CD14-positive monocyte (primary cell): Measurements from ENCODE around the gene MORN1. TPM values are rescaled to one million over a fixed set of nuclear protein-coding genes. Genes with fewer than 3 reads are reported as not detected.

Source experiments
- DNase-seq, 3 donors: peaks; one replicate each; pipeline ENCODE4 v3.0.0-alpha.2; 2011 to 2022
- H2AFZ ChIP-seq: 2 replicates; pipeline ENCODE4 v1.6.0; 2012; ENCODE audit warnings: mild to moderate bottlenecking, low read depth, low read length, inconsistent platforms; ENCODE audit not compliant: insufficient read depth, poor library complexity, severe bottlenecking
- H3K27ac ChIP-seq, 2 donors: 1 replicate in 1 of 2; 2 replicates in 1 of 2; pipeline ENCODE4 v1.5.1; 2012 to 2013; ENCODE audit warnings: low read length in 2 of 2, control low read depth in 1 of 2, inconsistent platforms in 1 of 2, low read depth in 1 of 2, mild to moderate bottlenecking in 1 of 2
- H3K27me3 ChIP-seq, 2 donors: one replicate each; pipeline versions ENCODE4 v1.6.0 to v1.6.1; 2011 to 2013; ENCODE audit warnings: low read length in 2 of 2; ENCODE audit not compliant: control insufficient read depth in 2 of 2, insufficient read depth in 2 of 2
- H3K36me3 ChIP-seq, 2 donors: replicated peaks in 1 of 2; 1 replicate in 1 of 2; 2 replicates in 1 of 2; pipeline versions ENCODE4 v1.5.1 to v1.6.1; 2012 to 2013; ENCODE audit warnings: low read length in 2 of 2, control low read depth in 1 of 2, inconsistent platforms in 1 of 2, mild to moderate bottlenecking in 1 of 2; ENCODE audit not compliant: insufficient read depth in 2 of 2, control insufficient read depth in 1 of 2
- H3K4me1 ChIP-seq, 2 donors: 1 replicate in 1 of 2; 2 replicates in 1 of 2; pipeline versions ENCODE4 v1.5.1 to v1.6.1; 2012 to 2013; ENCODE audit warnings: low read length in 2 of 2, control low read depth in 1 of 2, inconsistent platforms in 1 of 2, mild to moderate bottlenecking in 1 of 2, moderate library complexity in 1 of 2; ENCODE audit not compliant: insufficient read depth in 2 of 2, control insufficient read depth in 1 of 2
- H3K4me2 ChIP-seq: replicated peaks from 2 replicates; pipeline ENCODE3; 2012; ENCODE audit warnings: low read length, moderate library complexity, mild to moderate bottlenecking; ENCODE audit not compliant: poor library complexity, severe bottlenecking; ENCODE audit errors: extremely low read depth
- H3K4me3 ChIP-seq, 3 experiments: fragments of 200-600 bp in 1 of 3; sonication (generic) in 1 of 3; replicated peaks in 1 of 3; 1 replicate in 2 of 3; 2 replicates in 1 of 3; pipeline ENCODE4 v1.5.1; 2011 to 2013; ENCODE audit warnings: low read length in 3 of 3, mild to moderate bottlenecking in 3 of 3, control low read depth in 2 of 3, low read depth in 2 of 3, inconsistent platforms in 1 of 3, moderate library complexity in 1 of 3
- H3K79me2 ChIP-seq: 2 replicates; pipeline ENCODE4 v1.6.0; 2012; ENCODE audit warnings: mild to moderate bottlenecking, control low read depth, inconsistent platforms, low read length, moderate library complexity; ENCODE audit not compliant: insufficient read depth
- H3K9ac ChIP-seq: 2 replicates; pipeline ENCODE4 v1.6.0; 2017; ENCODE audit warnings: low read length, mild to moderate bottlenecking; ENCODE audit not compliant: insufficient read depth, poor library complexity, severe bottlenecking
- H3K9me3 ChIP-seq, 2 donors: replicated peaks in 1 of 2; 1 replicate in 1 of 2; 2 replicates in 1 of 2; pipeline versions ENCODE4 v1.5.1 to v1.6.1; 2012 to 2013; ENCODE audit warnings: low read length in 2 of 2, control low read depth in 1 of 2; ENCODE audit not compliant: control insufficient read depth in 1 of 2, insufficient read depth in 1 of 2
- H4K20me1 ChIP-seq: 2 replicates; pipeline ENCODE4 v1.6.0; 2012; ENCODE audit warnings: mild to moderate bottlenecking, low read length, control low read depth, moderate library complexity; ENCODE audit not compliant: insufficient read depth
- H3K27ac Mint-ChIP-seq, 7 donors: one replicate each; pipeline ENCODE4 v1.8.0; 2020; ENCODE audit warnings: mild to moderate bottlenecking in 7 of 7, mixed read lengths in 7 of 7, moderate library complexity in 6 of 7, inconsistent platforms in 2 of 7
- H3K27me3 Mint-ChIP-seq, 3 donors: one replicate each; pipeline ENCODE4 v1.8.0; 2021 to 2022; ENCODE audit warnings: low read depth in 3 of 3, mild to moderate bottlenecking in 3 of 3, mixed read lengths in 3 of 3, moderate library complexity in 3 of 3, inconsistent platforms in 1 of 3
- H3K36me3 Mint-ChIP-seq, 2 donors: one replicate each; pipeline ENCODE4 v1.8.0; 2020; ENCODE audit warnings: mixed read lengths in 2 of 2, inconsistent platforms in 1 of 2, mild to moderate bottlenecking in 1 of 2
- H3K4me1 Mint-ChIP-seq: one replicate; pipeline ENCODE4 v1.8.0; 2020; ENCODE audit warnings: mild to moderate bottlenecking, mixed read lengths
- H3K4me3 Mint-ChIP-seq, 2 donors: one replicate each; pipeline ENCODE4 v1.8.0; 2020; ENCODE audit warnings: mild to moderate bottlenecking in 2 of 2, mixed read lengths in 2 of 2, moderate library complexity in 1 of 2
- H3K9me3 Mint-ChIP-seq, 7 donors: one replicate each; pipeline ENCODE4 v1.8.0; 2020 to 2022; ENCODE audit warnings: mixed read lengths in 7 of 7, mild to moderate bottlenecking in 6 of 7, moderate library complexity in 6 of 7, inconsistent platforms in 2 of 7
- WGBS: methylation state at CpG from one replicate; pipeline ENCODE4 v1.1.5; 2013; ENCODE audit warnings: missing lambda C conversion rate; ENCODE audit not compliant: insufficient coverage; 5-methylcytosine and 5-hydroxymethylcytosine counted together
- intact Hi-C, 2 donors: fragments of 100-400 bp; cut with micrococcal nuclease; formaldehyde crosslinking; loops; one replicate each; pipeline versions ENCODE4 v1.15.0 to v1.15.1; 2023
- polyA plus RNA-seq, 3 donors: library from polyadenylated mRNA; depleted of rRNA in 1 of 3; unstranded in 2 of 3; stranded (reverse) in 1 of 3; fragments of 300-500 nt in 2 of 3; fragments of >200 nt in 1 of 3; fragmentation: Illumina TruSeq in 2 of 3; gene quantifications; 1 replicate in 2 of 3; 2 replicates in 1 of 3; pipeline ENCODE4 v1.2.3, GENCODE V29; 2012 to 2021
- TF ChIP-seq, protein P1 (sequence below): fragments of 200-600 bp; IDR thresholded peaks from one replicate; pipeline ENCODE4 v1.8.0; 2022; ENCODE audit warnings: antibody characterized with exemption, mild to moderate bottlenecking

Gene MORN1
- polyA plus RNA-seq, 3 donors: 1.5 to 3.0 (median 1.7) TPM

DNA sequence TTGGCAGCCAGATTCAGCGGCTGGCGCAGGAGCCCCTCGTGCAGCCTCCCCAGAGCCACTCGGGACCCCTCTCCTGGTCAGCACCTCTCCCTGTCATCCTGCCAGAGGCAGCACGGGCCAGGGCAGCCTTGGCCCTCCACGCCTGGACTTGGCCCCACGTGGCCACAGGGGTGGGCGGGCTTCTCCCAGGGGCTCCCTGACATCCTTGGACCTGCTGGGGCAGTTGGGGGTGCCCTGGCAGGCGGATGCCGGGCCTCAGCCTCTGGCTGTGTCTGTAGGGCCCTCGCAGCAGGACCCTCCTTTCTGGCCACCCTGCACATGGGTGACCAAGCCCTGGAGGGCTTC lies 60.2 kb downstream of the MORN1 start:
- H3K9ac ChIP-seq: no peak overlapping the region
- H3K36me3 ChIP-seq: no peaks in the 10 kb centered on the region
- no peak overlapping the region for H3K27ac ChIP-seq
- H3K9me3 Mint-ChIP-seq: peaks cover 0 to 2% (median 0%) of the 10 kb centered on the region in 7 donors
- H3K79me2 ChIP-seq: no peaks in the 10 kb centered on the region
- TF ChIP-seq, protein P1, sequence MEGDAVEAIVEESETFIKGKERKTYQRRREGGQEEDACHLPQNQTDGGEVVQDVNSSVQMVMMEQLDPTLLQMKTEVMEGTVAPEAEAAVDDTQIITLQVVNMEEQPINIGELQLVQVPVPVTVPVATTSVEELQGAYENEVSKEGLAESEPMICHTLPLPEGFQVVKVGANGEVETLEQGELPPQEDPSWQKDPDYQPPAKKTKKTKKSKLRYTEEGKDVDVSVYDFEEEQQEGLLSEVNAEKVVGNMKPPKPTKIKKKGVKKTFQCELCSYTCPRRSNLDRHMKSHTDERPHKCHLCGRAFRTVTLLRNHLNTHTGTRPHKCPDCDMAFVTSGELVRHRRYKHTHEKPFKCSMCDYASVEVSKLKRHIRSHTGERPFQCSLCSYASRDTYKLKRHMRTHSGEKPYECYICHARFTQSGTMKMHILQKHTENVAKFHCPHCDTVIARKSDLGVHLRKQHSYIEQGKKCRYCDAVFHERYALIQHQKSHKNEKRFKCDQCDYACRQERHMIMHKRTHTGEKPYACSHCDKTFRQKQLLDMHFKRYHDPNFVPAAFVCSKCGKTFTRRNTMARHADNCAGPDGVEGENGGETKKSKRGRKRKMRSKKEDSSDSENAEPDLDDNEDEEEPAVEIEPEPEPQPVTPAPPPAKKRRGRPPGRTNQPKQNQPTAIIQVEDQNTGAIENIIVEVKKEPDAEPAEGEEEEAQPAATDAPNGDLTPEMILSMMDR: no peak
- H4K20me1 ChIP-seq: no peaks in the 10 kb centered on the region
- H2AFZ ChIP-seq: no peak overlapping the region
- intact Hi-C loops: no loop called here
- no peak overlapping the region for H3K4me3 Mint-ChIP-seq
- no peaks in the 10 kb centered on the region for H3K36me3 Mint-ChIP-seq
- H3K4me2 ChIP-seq: no peak overlapping the region
- peaks cover 3 to 16% (median 4%) of the 10 kb centered on the region in 3 donors for H3K27me3 Mint-ChIP-seq
- no peak overlapping the region for H3K4me3 ChIP-seq
- no peak for DNase-seq
- H3K4me1 Mint-ChIP-seq: no peaks in the 10 kb centered on the region
- H3K4me1 ChIP-seq: no peaks in the 10 kb centered on the region
- 94% methylated on average over 11 of the region's 11 CpGs for WGBS
- H3K9me3 ChIP-seq: no peaks in the 10 kb centered on the region
- no peak overlapping the region for H3K27ac Mint-ChIP-seq
- H3K27me3 ChIP-seq: no peaks in the 10 kb centered on the region

DNA sequence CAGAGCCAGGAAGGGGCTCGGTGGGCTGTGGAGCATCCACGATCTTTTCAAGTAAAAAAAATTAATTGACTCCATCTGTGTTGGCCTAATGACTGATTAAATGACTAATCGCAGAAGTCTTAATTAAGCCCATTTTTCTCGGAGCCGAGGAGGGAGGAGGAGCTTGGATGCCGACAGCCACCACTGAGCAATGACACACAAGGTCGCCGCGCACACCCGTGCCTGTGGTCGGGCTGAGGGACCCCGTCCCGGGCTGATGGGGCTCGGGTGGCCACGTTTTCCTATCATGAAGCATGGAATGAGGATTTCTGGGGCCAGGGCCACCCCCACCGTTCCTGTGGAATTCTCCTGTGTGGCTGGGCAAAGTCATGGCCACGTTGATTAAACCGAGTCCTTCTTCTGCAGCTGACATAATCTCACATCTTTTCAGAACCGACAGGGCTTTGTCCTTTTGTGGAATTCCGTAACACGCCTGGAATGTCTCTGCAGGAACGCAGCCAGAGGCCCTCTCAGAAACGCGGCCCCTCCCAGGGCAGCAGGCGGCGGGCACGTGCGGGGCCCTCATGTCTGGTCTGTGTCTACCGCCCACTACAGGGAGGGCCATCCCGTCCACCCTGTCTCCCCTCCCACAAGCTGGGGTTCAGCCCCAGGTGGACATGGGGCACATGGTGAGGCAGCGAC lies 60.7 kb downstream of the MORN1 start:
- no peaks in the 10 kb centered on the region for H3K36me3 ChIP-seq
- Mint-ChIP-seq H3K4me1 (no peaks in the 10 kb centered on the region), H3K27ac (no peak overlapping the region), H3K9me3 (peaks cover 0 to 5% (median 0%) of the 10 kb centered on the region in 7 donors), H3K4me3 (no peak overlapping the region), H3K36me3 (no peaks in the 10 kb centered on the region), H3K27me3 (peaks cover 3 to 13% (median 4%) of the 10 kb centered on the region in 3 donors)
- H3K4me3 ChIP-seq: no peak overlapping the region
- WGBS: 97% methylated on average over 27 of the region's 31 CpGs
- H3K27me3 ChIP-seq: no peaks in the 10 kb centered on the region
- no peak overlapping the region for H3K4me2 ChIP-seq
- H3K79me2 ChIP-seq: no peaks in the 10 kb centered on the region
- TF ChIP-seq, protein P1: no peak
- H3K9ac ChIP-seq: no peak overlapping the region
- peaks cover 0 to under 1% of the 10 kb centered on the region in 2 donors for H3K9me3 ChIP-seq
- H2AFZ ChIP-seq: no peak overlapping the region
- no peak for DNase-seq
- no peaks in the 10 kb centered on the region for H3K4me1 ChIP-seq
- no peaks in the 10 kb centered on the region for H4K20me1 ChIP-seq
- intact Hi-C loops: no loop called here
- no peak overlapping the region for H3K27ac ChIP-seq
